ENCODE measurements around the gene CCR9.

GRCh38 chr3:45923755-45924154 lies 37.4 kb downstream of the CCR9 start:
- TF ChIP-seq, protein P1, sequence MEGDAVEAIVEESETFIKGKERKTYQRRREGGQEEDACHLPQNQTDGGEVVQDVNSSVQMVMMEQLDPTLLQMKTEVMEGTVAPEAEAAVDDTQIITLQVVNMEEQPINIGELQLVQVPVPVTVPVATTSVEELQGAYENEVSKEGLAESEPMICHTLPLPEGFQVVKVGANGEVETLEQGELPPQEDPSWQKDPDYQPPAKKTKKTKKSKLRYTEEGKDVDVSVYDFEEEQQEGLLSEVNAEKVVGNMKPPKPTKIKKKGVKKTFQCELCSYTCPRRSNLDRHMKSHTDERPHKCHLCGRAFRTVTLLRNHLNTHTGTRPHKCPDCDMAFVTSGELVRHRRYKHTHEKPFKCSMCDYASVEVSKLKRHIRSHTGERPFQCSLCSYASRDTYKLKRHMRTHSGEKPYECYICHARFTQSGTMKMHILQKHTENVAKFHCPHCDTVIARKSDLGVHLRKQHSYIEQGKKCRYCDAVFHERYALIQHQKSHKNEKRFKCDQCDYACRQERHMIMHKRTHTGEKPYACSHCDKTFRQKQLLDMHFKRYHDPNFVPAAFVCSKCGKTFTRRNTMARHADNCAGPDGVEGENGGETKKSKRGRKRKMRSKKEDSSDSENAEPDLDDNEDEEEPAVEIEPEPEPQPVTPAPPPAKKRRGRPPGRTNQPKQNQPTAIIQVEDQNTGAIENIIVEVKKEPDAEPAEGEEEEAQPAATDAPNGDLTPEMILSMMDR (IDR thresholded peaks at IDR 0.05), result no peak
- TF ChIP-seq POLR2A (IDR thresholded peaks at IDR 0.05), result no peak
